AG09319 (cell line): ENCODE measurements around the gene SULF2.

Source experiments
- DNase-seq: peaks from one replicate; pipeline ENCODE4 v3.0.0-alpha.2; 2010; ENCODE audit warnings: low read depth; ENCODE audit errors: extremely low read depth
- TF ChIP-seq, protein P1 (sequence below): IDR thresholded peaks from 2 replicates; pipeline ENCODE4 v1.5.1; 2011; ENCODE audit warnings: low read depth, mild to moderate bottlenecking, inconsistent platforms, low read length, moderate library complexity

SULF2 gene

GRCh38 chr20:47764154-47764733 is 21.0 kb downstream of the SULF2 start:
- TF ChIP-seq, protein P1, sequence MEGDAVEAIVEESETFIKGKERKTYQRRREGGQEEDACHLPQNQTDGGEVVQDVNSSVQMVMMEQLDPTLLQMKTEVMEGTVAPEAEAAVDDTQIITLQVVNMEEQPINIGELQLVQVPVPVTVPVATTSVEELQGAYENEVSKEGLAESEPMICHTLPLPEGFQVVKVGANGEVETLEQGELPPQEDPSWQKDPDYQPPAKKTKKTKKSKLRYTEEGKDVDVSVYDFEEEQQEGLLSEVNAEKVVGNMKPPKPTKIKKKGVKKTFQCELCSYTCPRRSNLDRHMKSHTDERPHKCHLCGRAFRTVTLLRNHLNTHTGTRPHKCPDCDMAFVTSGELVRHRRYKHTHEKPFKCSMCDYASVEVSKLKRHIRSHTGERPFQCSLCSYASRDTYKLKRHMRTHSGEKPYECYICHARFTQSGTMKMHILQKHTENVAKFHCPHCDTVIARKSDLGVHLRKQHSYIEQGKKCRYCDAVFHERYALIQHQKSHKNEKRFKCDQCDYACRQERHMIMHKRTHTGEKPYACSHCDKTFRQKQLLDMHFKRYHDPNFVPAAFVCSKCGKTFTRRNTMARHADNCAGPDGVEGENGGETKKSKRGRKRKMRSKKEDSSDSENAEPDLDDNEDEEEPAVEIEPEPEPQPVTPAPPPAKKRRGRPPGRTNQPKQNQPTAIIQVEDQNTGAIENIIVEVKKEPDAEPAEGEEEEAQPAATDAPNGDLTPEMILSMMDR = no peak
- DNase-seq = no peak

DNA sequence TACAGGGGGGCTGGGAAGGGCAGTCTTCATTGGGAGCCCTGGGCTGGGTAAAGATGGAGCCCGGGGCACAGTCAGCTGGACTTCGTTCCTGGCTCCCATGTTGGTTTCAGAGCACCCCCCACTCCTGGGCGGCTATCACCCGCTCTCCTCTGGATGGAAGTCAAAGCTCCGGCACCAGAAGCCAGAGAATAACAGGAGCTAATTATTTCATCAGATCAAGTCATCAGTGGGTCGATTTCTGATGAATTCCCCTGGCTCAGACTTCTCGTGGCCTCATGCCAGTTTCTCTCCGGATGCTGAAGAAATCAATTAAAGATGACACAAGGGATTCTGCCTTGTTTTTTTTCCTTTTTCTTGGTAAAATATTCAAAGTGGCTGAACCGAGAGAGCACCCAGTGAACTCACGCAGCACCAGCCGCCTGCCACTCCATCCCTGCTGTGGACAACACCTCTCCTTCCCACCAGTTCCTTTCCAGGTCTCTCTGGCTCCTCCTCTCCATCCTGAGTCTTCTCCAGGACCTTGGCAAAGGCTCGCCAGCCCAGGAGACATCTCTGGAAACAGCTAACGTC is 22.5 kb downstream of the SULF2 start:
- DNase-seq = no peak
- TF ChIP-seq, protein P1 = no peak

DNA sequence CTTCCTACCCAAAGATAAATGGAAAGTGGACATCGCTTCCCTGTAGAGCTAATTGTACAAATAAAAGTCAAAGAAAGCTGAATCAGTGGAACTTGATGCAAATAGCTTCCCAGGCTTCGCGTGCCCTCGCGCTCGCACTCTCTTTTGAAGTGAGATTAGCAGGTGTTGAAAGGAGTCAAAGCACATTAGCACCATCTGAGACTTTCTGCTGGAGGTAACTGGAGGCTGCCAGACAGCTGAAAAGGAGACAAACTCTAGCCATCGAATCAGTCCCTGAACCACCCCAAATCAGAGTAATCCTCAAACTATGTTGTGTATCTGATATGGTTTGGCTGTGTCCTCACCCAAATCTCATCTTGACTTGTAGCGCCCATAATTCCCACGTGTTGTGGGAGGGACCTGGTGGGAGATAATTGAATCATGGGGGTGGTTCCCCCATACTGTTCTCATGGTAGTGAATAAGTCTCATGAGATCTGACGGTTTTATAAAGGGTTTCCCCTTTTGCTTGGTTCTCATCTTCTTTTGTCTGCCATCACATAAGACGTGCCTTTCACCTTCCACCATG is 23.7 kb downstream of the SULF2 start:
- no peak for DNase-seq
- TF ChIP-seq, protein P1 = no peak

DNA sequence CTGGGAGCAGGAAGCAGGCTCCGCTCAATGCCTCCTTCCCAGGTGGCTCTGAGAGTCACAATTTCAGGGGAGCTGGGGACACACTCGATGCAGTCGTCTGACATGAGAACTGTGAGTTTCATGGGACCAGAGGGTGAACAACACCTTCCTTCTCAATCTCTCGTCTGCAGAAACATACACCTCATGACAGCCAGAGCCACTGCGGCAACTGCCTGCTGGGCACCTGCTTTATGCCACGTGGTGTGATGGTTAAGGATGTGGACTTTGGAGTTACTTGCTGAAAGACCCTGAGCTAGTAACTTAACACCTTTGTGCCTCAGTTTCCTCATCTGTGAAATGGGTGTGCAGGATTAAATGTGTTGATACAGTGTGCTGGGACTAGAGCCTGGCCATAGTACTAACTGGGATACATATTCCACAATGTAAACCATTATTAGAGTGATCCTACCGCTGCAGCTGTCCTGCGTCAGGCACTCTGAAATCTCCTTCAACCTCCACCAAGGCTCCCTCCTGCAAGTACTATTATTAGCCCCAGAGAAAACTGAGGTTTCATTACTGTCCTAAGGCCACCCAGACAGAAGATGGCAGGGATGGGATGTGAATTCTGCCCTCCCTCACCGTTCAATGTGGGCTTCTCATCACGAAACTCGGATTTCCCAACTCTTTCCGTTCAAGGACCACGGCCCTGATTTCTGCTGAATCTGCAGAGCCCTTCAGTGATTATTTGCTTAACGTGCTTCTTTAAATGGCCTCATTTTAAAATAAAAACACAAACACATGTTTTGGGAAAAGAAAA is 24.4 kb downstream of the SULF2 start:
- DNase-seq = no peak
- TF ChIP-seq, protein P1 = no peak

DNA sequence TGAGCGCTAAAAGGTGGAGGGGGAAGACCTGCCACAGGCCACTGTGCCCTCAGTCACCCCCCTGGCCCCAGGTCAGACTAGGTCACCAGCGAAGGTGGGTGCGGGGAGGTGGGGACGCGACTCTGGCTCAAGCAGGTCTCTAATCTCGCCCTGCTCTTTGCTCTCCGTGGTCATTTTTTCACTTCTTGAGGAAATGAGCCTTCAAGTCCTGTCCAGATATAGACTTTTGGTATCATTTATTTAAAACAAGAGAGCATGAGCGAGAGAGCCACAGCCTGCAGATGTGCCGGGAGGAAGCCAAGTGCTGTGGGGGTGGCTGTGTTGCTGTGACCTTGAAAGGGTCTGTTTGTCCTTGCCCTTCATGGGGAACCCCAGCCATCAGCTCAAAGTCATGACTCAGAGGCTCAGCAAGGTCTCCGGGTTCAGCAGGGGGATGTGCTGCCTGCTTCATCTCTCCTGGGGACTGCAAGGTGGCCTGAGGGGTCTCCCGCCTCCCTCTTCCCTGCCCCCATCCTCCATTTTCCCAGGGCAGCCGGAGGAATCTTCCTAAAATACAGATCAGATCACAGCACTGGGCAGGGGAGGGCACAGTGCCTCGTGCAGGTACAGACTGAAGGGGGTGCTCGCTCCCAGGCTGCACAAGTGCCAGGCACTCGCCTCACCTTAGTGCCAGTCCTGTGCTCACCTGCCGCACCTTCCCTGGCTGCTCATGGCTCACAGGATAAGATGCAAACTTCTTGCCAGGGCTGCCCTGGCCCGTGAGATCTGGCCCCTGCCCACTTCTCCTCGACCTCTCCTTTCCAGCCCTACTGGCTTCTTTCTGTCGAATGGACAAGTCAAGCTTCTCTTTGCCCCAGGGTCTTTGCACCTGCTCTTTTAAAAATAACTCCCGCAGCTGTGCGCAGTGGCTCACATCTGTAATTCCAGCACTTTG is 26.5 kb downstream of the SULF2 start:
- TF ChIP-seq, protein P1 = no peak
- DNase-seq = no peak

GRCh38 chr20:47757145-47758035 is 27.9 kb downstream of the SULF2 start:
- TF ChIP-seq, protein P1 = no peak
- no peak for DNase-seq
